ENCODE measurements around the gene PLEKHA7.

DNA sequence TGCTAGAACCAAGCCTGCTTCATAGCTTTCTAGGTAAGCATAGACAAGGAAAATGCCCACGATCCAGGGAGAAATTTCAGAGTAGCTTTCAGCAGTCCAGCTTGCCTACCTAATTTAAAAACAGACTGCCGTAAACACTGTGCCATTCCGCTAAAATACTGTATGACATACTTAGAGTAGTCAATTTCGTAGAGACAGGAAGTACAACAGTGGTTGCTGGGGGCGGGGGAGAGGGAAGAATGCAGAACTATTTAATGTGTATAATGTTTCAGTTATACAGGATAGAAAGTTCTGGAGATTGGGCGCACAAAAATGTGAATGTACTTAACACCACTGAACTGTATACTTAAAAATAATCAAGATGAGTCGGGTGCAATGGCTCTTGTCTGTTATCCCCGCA is 219.1 kb downstream of the PLEKHA7 start:
- TF ChIP-seq POLR2AphosphoS5 (IDR thresholded peaks at IDR 0.05; ENCODE audit: low read depth, low read length) (no peak), POLR2A (IDR thresholded peaks at IDR 0.05; ENCODE audit: low read depth, low read length) (no peak)

Data from GM12892 (cell line).